HepG2 (cell line): ENCODE data around the gene PDIK1L. TPM values are rescaled to one million over a fixed set of nuclear protein-coding genes. Genes with fewer than 3 reads are reported as not detected.

Source experiments
- ATAC-seq: fragments of 200-7000 bp; cut with Tn5 transposase; 3 replicates; pipeline ENCODE4 v1.9.1; 2020; ENCODE audit warnings: mild to moderate bottlenecking, moderate library complexity
- BruUV-seq: library from RNA; stranded (reverse); fragments of 400-500 nt; replicated peaks from 2 replicates; lab custom pipeline; 2021; lab: Mats Ljungman, UMichigan
- CTCF ChIA-PET: fragments of 300-600 bp; formaldehyde crosslinking; extraction: SDS; loops from one replicate; lab custom pipeline; 2021; ENCODE audit warnings: low total read pairs, inconsistent platforms, low intra/inter-chr PET ratio; lab: Yijun Ruan, JAX
- POLR2A ChIA-PET: fragments of 350-600 bp; sonication (Branson Sonifier 250); formaldehyde crosslinking; loops from one replicate; lab custom pipeline; 2020; ENCODE audit warnings: antibody characterized with exemption, inconsistent platforms; lab: Yijun Ruan, JAX
- DNase-seq: peaks from one replicate; pipeline ENCODE4 v3.0.0-alpha.2; 2015; ENCODE audit warnings: low spot score
- FAIRE-seq: peaks from 3 replicates; lab custom pipeline; 2011; peaks lifted over from hg19 to GRCh38; lab: Jason Lieb, UNC
- H2AFZ ChIP-seq: one replicate; pipeline ENCODE4 v1.6.1; 2011; ENCODE audit warnings: low read length, inconsistent platforms
- H3K27ac ChIP-seq: fragments of 300-600 bp; 3 replicates; pipeline ENCODE4 v1.8.0; 2011; ENCODE audit warnings: mixed run types, mild to moderate bottlenecking, mixed read lengths, low read length, inconsistent platforms; ENCODE audit not compliant: insufficient read depth; ENCODE audit errors: extremely low read length
- H3K27me3 ChIP-seq, 2 experiments: fragments of 200-600 bp in 1 of 2; 2 replicates in 1 of 2; 3 replicates in 1 of 2; pipeline versions ENCODE4 v1.6.0 to v1.8.0; 2011; ENCODE audit warnings: low read length in 2 of 2, mild to moderate bottlenecking in 2 of 2, moderate library complexity in 2 of 2, inconsistent platforms in 1 of 2; ENCODE audit not compliant: insufficient read depth in 2 of 2, control insufficient read depth in 1 of 2
- H3K36me3 ChIP-seq, 2 experiments: fragments of 200-600 bp in 1 of 2; replicated peaks in 1 of 2; 2 replicates in 1 of 2; 3 replicates in 1 of 2; pipeline versions ENCODE4 v1.5.1 to v1.8.0; 2011; ENCODE audit warnings: low read length in 2 of 2, inconsistent platforms in 1 of 2; ENCODE audit not compliant: insufficient read depth in 2 of 2, control insufficient read depth in 1 of 2
- H3K4me1 ChIP-seq: 2 replicates; pipeline ENCODE4 v1.5.1; 2012; ENCODE audit warnings: low read length, inconsistent platforms; ENCODE audit not compliant: insufficient read depth
- H3K4me2 ChIP-seq: 2 replicates; pipeline ENCODE4 v1.6.0; 2011; ENCODE audit warnings: low read depth, low read length, inconsistent platforms
- H3K4me3 ChIP-seq, 3 experiments: fragments of 200-600 bp in 1 of 3; sonication (generic), shearing (Covaris generic) in 1 of 3; replicated peaks in 1 of 3; 2 replicates each; pipeline ENCODE4 v1.5.1; 2011 to 2016; ENCODE audit warnings: low read length in 3 of 3, inconsistent platforms in 2 of 3, low read depth in 2 of 3, mild to moderate bottlenecking in 2 of 3, control low read depth in 1 of 3, mixed read lengths in 1 of 3; ENCODE audit not compliant: insufficient read depth in 1 of 3
- H3K79me2 ChIP-seq: one replicate; pipeline ENCODE4 v1.6.1; 2011; ENCODE audit warnings: low read length, inconsistent platforms; ENCODE audit not compliant: insufficient read depth
- H3K9ac ChIP-seq: 2 replicates; pipeline ENCODE4 v1.6.0; 2011; ENCODE audit warnings: mild to moderate bottlenecking, low read depth, low read length, inconsistent platforms; ENCODE audit not compliant: insufficient read depth
- H3K9me3 ChIP-seq: 2 replicates; pipeline ENCODE4 v1.5.1; 2012; ENCODE audit warnings: mild to moderate bottlenecking, low read length
- H4K20me1 ChIP-seq: 2 replicates; pipeline ENCODE4 v1.6.0; 2011; ENCODE audit warnings: inconsistent platforms, mild to moderate bottlenecking, low read length, moderate library complexity; ENCODE audit not compliant: insufficient read depth
- ARID5B ChIP-seq: IDR thresholded peaks from 2 replicates; pipeline ENCODE4 v1.4.0; 2020; ENCODE audit warnings: mild to moderate bottlenecking, missing genetic modification reagents
- DMTF1 ChIP-seq: sonication (generic); formaldehyde crosslinking; IDR thresholded peaks from 2 replicates; pipeline ENCODE4 v1.4.0; 2020; ENCODE audit warnings: mild to moderate bottlenecking, missing genetic modification reagents
- E2F1 ChIP-seq: sonication (generic); formaldehyde crosslinking; IDR thresholded peaks from 2 replicates; pipeline ENCODE4 v1.5.0; 2020; ENCODE audit warnings: missing genetic modification reagents
- GATA4 ChIP-seq: sonication (generic); IDR thresholded peaks from 2 replicates; pipeline ENCODE4 v1.6.1; 2016; ENCODE audit warnings: antibody characterized with exemption, low read depth, borderline replicate concordance
- IKZF4 ChIP-seq: sonication (generic); formaldehyde crosslinking; IDR thresholded peaks from 2 replicates; pipeline ENCODE4 v1.5.1; 2020; ENCODE audit warnings: borderline replicate concordance, mild to moderate bottlenecking, low read depth, missing genetic modification reagents; ENCODE audit errors: not compliant biosample characterization
- MEF2D ChIP-seq: sonication (generic); formaldehyde crosslinking; IDR thresholded peaks from 2 replicates; pipeline ENCODE4 v1.5.1; 2020; ENCODE audit warnings: mild to moderate bottlenecking, missing genetic modification reagents
- NCOA2 ChIP-seq: sonication (generic); formaldehyde crosslinking; IDR thresholded peaks from 2 replicates; pipeline ENCODE4 v1.8.0; 2022; ENCODE audit warnings: inconsistent platforms
- PITX1 ChIP-seq: sonication (generic); formaldehyde crosslinking; IDR thresholded peaks from 2 replicates; pipeline ENCODE4 v1.5.1; 2020; ENCODE audit warnings: mild to moderate bottlenecking, missing genetic modification reagents
- RBM22 ChIP-seq: fragments of 200-400 bp; formaldehyde crosslinking; optimal IDR thresholded peaks from 2 replicates; pipeline ENCODE3; 2017; ENCODE audit warnings: mild to moderate bottlenecking, low read length, moderate library complexity
- TBL1XR1 ChIP-seq: fragments of 150-350 bp; IDR thresholded peaks from 2 replicates; pipeline ENCODE4 v1.6.1; 2014; ENCODE audit warnings: borderline replicate concordance, low read length; ENCODE audit not compliant: partially characterized antibody
- ZBTB25 ChIP-seq: IDR thresholded peaks from 2 replicates; pipeline ENCODE4 v1.6.1; 2018; ENCODE audit warnings: missing genetic modification reagents
- ZNF253 ChIP-seq: sonication (generic); formaldehyde crosslinking; IDR thresholded peaks from 2 replicates; pipeline ENCODE4 v1.8.0; 2022; ENCODE audit warnings: mild to moderate bottlenecking, missing genetic modification reagents, borderline replicate concordance
- ZNF274 ChIP-seq: sonication (generic); formaldehyde crosslinking; IDR thresholded peaks from 2 replicates; pipeline ENCODE4 v1.5.1; 2020; ENCODE audit warnings: mild to moderate bottlenecking, missing genetic modification reagents
- ZNF550 ChIP-seq: sonication (generic); formaldehyde crosslinking; IDR thresholded peaks from 2 replicates; pipeline ENCODE4 v1.4.0; 2020; ENCODE audit warnings: mild to moderate bottlenecking, missing genetic modification reagents, borderline replicate concordance
- ZNF562 ChIP-seq: sonication (generic); formaldehyde crosslinking; IDR thresholded peaks from 2 replicates; pipeline ENCODE4 v1.8.0; 2022; ENCODE audit warnings: missing genetic modification reagents, borderline replicate concordance
- ZNF644 ChIP-seq: IDR thresholded peaks from 2 replicates; pipeline ENCODE4 v1.6.1; 2016; ENCODE audit warnings: low read depth
- ZNF776 ChIP-seq: sonication (generic); formaldehyde crosslinking; IDR thresholded peaks from 2 replicates; pipeline ENCODE4 v1.4.0; 2020; ENCODE audit warnings: mild to moderate bottlenecking, missing genetic modification reagents
- WGBS: methylation state at CpG from one replicate; pipeline ENCODE4 v1.1.6; 2017; ENCODE audit warnings: low lambda C conversion rate; 5-methylcytosine and 5-hydroxymethylcytosine counted together
- in situ Hi-C: cut with HindIII; loops from 2 replicates; pipeline ENCODE4 v1.10.0; 2017; ENCODE audit warnings: low pct_unique_long_range_greater_than_20kb; ENCODE audit not compliant: extremely low pct_ligation_motif_present
- intact Hi-C: fragments of 100-400 bp; cut with micrococcal nuclease; formaldehyde crosslinking; loops from one replicate; pipeline ENCODE4 v1.10.0; 2022; ENCODE audit not compliant: unreplicated experiment
- polyA plus RNA-seq, 8 experiments: library from polyadenylated mRNA; depleted of rRNA in 3 of 8; stranded (reverse) in 7 of 8; unstranded in 1 of 8; fragments of >200 nt; fragmentation: Illumina TruSeq in 4 of 8; extraction: Trizol in 4 of 8; gene quantifications; 2 replicates each; pipeline versions ENCODE4 v1.2.1 to v1.2.3, GENCODE V29; 2011 to 2016; ENCODE audit warnings: low read depth in 4 of 8, missing spikeins in 1 of 8, mixed read lengths in 1 of 8; ENCODE audit not compliant: insufficient read depth in 1 of 8
- total RNA-seq, 5 experiments: library from RNA; depleted of rRNA; stranded (reverse); fragments of >200 nt; fragmentation: Illumina TruSeq; extraction: Trizol; gene quantifications; 2 replicates each; pipeline ENCODE4 v1.2.3, GENCODE V29; 2016; ENCODE audit warnings: low read depth in 1 of 5

PDIK1L gene
- total and polyA plus RNA-seq, 2 of the 13 experiments (the other 11 are each of a cell fraction or from before 2014, with no cell fraction given) = 1.9 to 4.6 TPM

GRCh38 chr1:26159743-26160039 is 48.1 kb downstream of the PDIK1L start:
- Histone ChIP-seq H3K4me2 (no peak overlapping the region), H3K79me2 (no peaks in the 10 kb centered on the region), H3K27ac (no peak overlapping the region), H3K9me3 (no peaks in the 10 kb centered on the region), H3K36me3 (no peaks in the 10 kb centered on the region), H3K27me3 (peaks cover 16 to 73% of the 10 kb centered on the region in 2 experiments; a peak in 4 of 5 replicates), H3K9ac (no peak overlapping the region), H2AFZ (no peak overlapping the region), H4K20me1 (no peaks in the 10 kb centered on the region), H3K4me3 (no peak overlapping the region), H3K4me1 (peaks cover 33% of the 10 kb centered on the region)
- no peak for FAIRE-seq
- 43% methylated on average over 3 of the region's 4 CpGs for WGBS
- intact Hi-C loops (loop anchor here (5.0 kb wide), 2 partner anchors 47 to 122 kb away; partner anchors contain the start of gene PDIK1L), in situ Hi-C loops (loop anchor here (10.0 kb wide), 2 partner anchors 55 to 265 kb away; no protein-coding TSS in a partner anchor)
- ChIA-PET CTCF (no interaction called here), POLR2A (no interaction called here)
- BruUV-seq = no TSS peak
- ATAC-seq = no peak
- no peak for DNase-seq
- TF ChIP-seq RBM22 (no peak), PITX1 (CRISPR knock-in tag) (no peak), TBL1XR1 (no peak), ZBTB25 (no peak), ZNF274 (CRISPR knock-in tag) (no peak), MEF2D (no peak), ARID5B (CRISPR knock-in tag) (no peak), ZNF776 (CRISPR knock-in tag) (no peak), NCOA2 (CRISPR knock-in tag) (no peak), GATA4 (no peak), ZNF550 (no peak), ZNF562 (CRISPR knock-in tag) (no peak), ZNF253 (CRISPR knock-in tag) (no peak), DMTF1 (no peak), E2F1 (CRISPR knock-in tag) (no peak), IKZF4 (CRISPR knock-in tag) (no peak), ZNF644 (CRISPR knock-in tag) (no peak)
